Thoracic aorta (tissue), 2 donors: Measurements from ENCODE around the gene VRTN. TPM values are rescaled to one million over a fixed set of nuclear protein-coding genes. Genes with fewer than 3 reads are reported as not detected.

ENCODE experiments used
- ATAC-seq: fragments of 150-250 bp; one replicate; pipeline ENCODE4 v1.8.0; 2017; ENCODE audit warnings: low read depth; ENCODE audit not compliant: insufficient number of reproducible peaks, low FRiP score
- DNase-seq: peaks from one replicate; pipeline ENCODE4 v3.0.0-alpha.2; 2020; ENCODE audit warnings: low spot score
- H3K27ac ChIP-seq, 2 donors: fragments of 200-600 bp; sonication (generic); 1 replicate in 1 of 2; 2 replicates in 1 of 2; pipeline ENCODE4 v1.5.1; 2016; ENCODE audit warnings: mild to moderate bottlenecking in 2 of 2, moderate library complexity in 2 of 2
- H3K27me3 ChIP-seq: fragments of 200-600 bp; sonication (generic); replicated peaks from 2 replicates; pipeline ENCODE4 v1.6.0; 2016; ENCODE audit warnings: mild to moderate bottlenecking; ENCODE audit not compliant: insufficient read depth
- H3K36me3 ChIP-seq: fragments of 200-600 bp; sonication (generic); one replicate; pipeline ENCODE4 v1.5.1; 2016
- H3K4me1 ChIP-seq, 2 donors: fragments of 200-600 bp; sonication (generic); 1 replicate in 1 of 2; 2 replicates in 1 of 2; pipeline versions ENCODE4 v1.5.1 to v1.6.0; 2016; ENCODE audit warnings: low read depth in 2 of 2, mild to moderate bottlenecking in 1 of 2; ENCODE audit not compliant: control insufficient read depth in 1 of 2
- H3K4me3 ChIP-seq: fragments of 200-600 bp; sonication (generic); 2 replicates; pipeline ENCODE4 v1.5.1; 2016; ENCODE audit warnings: mild to moderate bottlenecking
- H3K9me3 ChIP-seq: fragments of 200-600 bp; sonication (generic); 2 replicates; pipeline ENCODE4 v1.5.1; 2016
- CTCF ChIP-seq: fragments of 200-600 bp; sonication (generic); IDR thresholded peaks from one replicate; pipeline ENCODE4 v1.5.1; 2019; ENCODE audit warnings: antibody characterized with exemption
- total RNA-seq, 2 donors: library from RNA; depleted of rRNA; stranded (reverse); fragments of >200 nt; gene quantifications; one replicate each; pipeline versions ENCODE4 v1.1.0 to v1.2.3, GENCODE V29; 2016

The VRTN gene
- not detected for total RNA-seq

GRCh38 chr14:74348241-74348734, at the start of gene VRTN:
VRTN (plus strand) TSS chr14:74348471; CDS start chr14:74356784, 8,313 bp downstream.
- ATAC-seq, result no peak
- no peaks in the 10 kb centered on the region for H3K27me3 ChIP-seq
- no peaks in the 10 kb centered on the region for H3K36me3 ChIP-seq
- no peak within 1 kb of the TSS for H3K4me3 ChIP-seq
- H3K27ac ChIP-seq, result no peak within 1 kb of the TSS
- TF ChIP-seq CTCF, result no peak
- no peaks in the 10 kb centered on the region for H3K4me1 ChIP-seq
- no peak for DNase-seq
- no peaks in the 10 kb centered on the region for H3K9me3 ChIP-seq

- peak overlapping the region in 1 of 2 donors; percentile 37 for H3K27ac ChIP-seq
- H3K4me1 ChIP-seq, result peaks cover 7 to 18% of the 10 kb centered on the region in 2 donors
- no peaks in the 10 kb centered on the region for H3K9me3 ChIP-seq
- no peaks in the 10 kb centered on the region for H3K27me3 ChIP-seq
- no peak for ATAC-seq
- H3K36me3 ChIP-seq, result peaks cover 32% of the 10 kb centered on the region
- no peak for TF ChIP-seq CTCF
- no peak for DNase-seq
- no peak overlapping the region for H3K4me3 ChIP-seq
Measured at GRCh38 chr14:74299061-74299545, 49.2 kb upstream of the VRTN start.

- H3K9me3 ChIP-seq, result no peaks in the 10 kb centered on the region
- TF ChIP-seq CTCF, result no peak
- H3K4me1 ChIP-seq, result peaks cover 7 to 18% of the 10 kb centered on the region in 2 donors
- H3K36me3 ChIP-seq, result peaks cover 14% of the 10 kb centered on the region
- DNase-seq (no peak), ATAC-seq (no peak)
- H3K27ac ChIP-seq, result peak overlapping the region in 1 of 2 donors; percentile 74
- no peaks in the 10 kb centered on the region for H3K27me3 ChIP-seq
- peak overlapping the region; percentile 95 for H3K4me3 ChIP-seq
Measured at GRCh38 chr14:74301594-74302151, 46.6 kb upstream of the VRTN start.

- Histone ChIP-seq H3K4me1 (peaks cover 7 to 18% of the 10 kb centered on the region in 2 donors), H3K36me3 (peaks cover 9% of the 10 kb centered on the region), H3K27ac (peak overlapping the region; percentile 74 to 81), H3K9me3 (no peaks in the 10 kb centered on the region), H3K27me3 (no peaks in the 10 kb centered on the region), H3K4me3 (peak overlapping the region; percentile 95)
- peak; percentile 44 for TF ChIP-seq CTCF
- DNase-seq, result no peak
- ATAC-seq, result no peak
Measured at GRCh38 chr14:74302152-74302628, 46.1 kb upstream of the VRTN start.

- Histone ChIP-seq H3K4me1 (peaks cover 7 to 18% of the 10 kb centered on the region in 2 donors), H3K27me3 (no peaks in the 10 kb centered on the region), H3K4me3 (peak within 1 kb of the TSS; percentile 95), H3K36me3 (peaks cover 3% of the 10 kb centered on the region), H3K27ac (peak within 1 kb of the TSS; percentile 74 to 81), H3K9me3 (no peaks in the 10 kb centered on the region)
- ATAC-seq (peak; percentile 89), DNase-seq (peak; percentile 83)
- TF ChIP-seq CTCF, result peak; percentile 29
Measured at GRCh38 chr14:74302634-74303569, 45.4 kb upstream of the VRTN start, which contains the start of gene ABCD4. ABCD4 (minus strand) TSS chr14:74302934; CDS start chr14:74302912, 22 bp downstream.
